Spinal cord (tissue), 10 donors: ENCODE results near the gene IGFBP5. TPM values are rescaled to one million over a fixed set of nuclear protein-coding genes. Genes with fewer than 3 reads are reported as not detected.
A peak's percentile ranks its signal among the peaks of the same experiment; 100 is the strongest.

Experiments
- DNase-seq, 6 donors: peaks; one replicate each; pipeline versions ENCODE4 v3.0.0 to v3.0.0-alpha.2; 2013 to 2015; ENCODE audit warnings: low spot score in 6 of 6, low read depth in 4 of 6
- H3K27ac ChIP-seq: one replicate; pipeline ENCODE4 v1.5.1; 2013; ENCODE audit warnings: low read depth, low read length, control low read depth
- H3K27me3 ChIP-seq: one replicate; pipeline ENCODE4 v1.6.1; 2013; ENCODE audit warnings: low read length; ENCODE audit not compliant: control insufficient read depth, insufficient read depth
- H3K36me3 ChIP-seq: one replicate; pipeline ENCODE4 v1.6.1; 2013; ENCODE audit warnings: low read length; ENCODE audit not compliant: control insufficient read depth, insufficient read depth
- H3K4me1 ChIP-seq: one replicate; pipeline ENCODE4 v1.6.1; 2013; ENCODE audit warnings: low read length; ENCODE audit not compliant: control insufficient read depth, insufficient read depth
- H3K4me3 ChIP-seq: one replicate; pipeline ENCODE4 v1.5.1; 2013; ENCODE audit warnings: low read depth, low read length, control low read depth
- H3K9me3 ChIP-seq: one replicate; pipeline ENCODE4 v1.6.1; 2013; ENCODE audit warnings: low read length; ENCODE audit not compliant: control insufficient read depth, insufficient read depth
- WGBS: methylation state at CpG from one replicate; pipeline ENCODE4 v1.1.5; 2013; ENCODE audit warnings: missing lambda C conversion rate; ENCODE audit not compliant: insufficient coverage; 5-methylcytosine and 5-hydroxymethylcytosine counted together
- long read RNA-seq, 4 donors: transcript quantifications; one replicate each; lab custom pipeline, GENCODE V29; 2026
- polyA plus RNA-seq, 2 donors: library from polyadenylated mRNA; unstranded; fragments of 120-200 nt; gene quantifications; one replicate each; pipeline ENCODE4 v1.2.1, GENCODE V29; 2013; ENCODE audit not compliant: insufficient read length in 2 of 2
- total RNA-seq, 2 donors: library from RNA; depleted of rRNA in 1 of 2; stranded (reverse); fragments of 120-200 nt in 1 of 2; fragments of >200 nt in 1 of 2; gene quantifications; one replicate each; pipeline versions ENCODE4 v1.2.3 to v1.2.4, GENCODE V29; 2013 to 2014
- donor health status: healthy.

The IGFBP5 gene, protein sequence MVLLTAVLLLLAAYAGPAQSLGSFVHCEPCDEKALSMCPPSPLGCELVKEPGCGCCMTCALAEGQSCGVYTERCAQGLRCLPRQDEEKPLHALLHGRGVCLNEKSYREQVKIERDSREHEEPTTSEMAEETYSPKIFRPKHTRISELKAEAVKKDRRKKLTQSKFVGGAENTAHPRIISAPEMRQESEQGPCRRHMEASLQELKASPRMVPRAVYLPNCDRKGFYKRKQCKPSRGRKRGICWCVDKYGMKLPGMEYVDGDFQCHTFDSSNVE
- 100 to 1,000 TPM; 179 to 292 TPM for total RNA-seq
- polyA plus RNA-seq: 100 to 1,000 TPM; 245 to 273 TPM
- long read RNA-seq, donor 1, full-length matches to known transcripts: 107 of 114 reads
- long read RNA-seq, donor 1, partial matches to known transcripts: 7 of 114 reads
- long read RNA-seq, donor 1, other reads (novel, unspliced or antisense): 0 of 114 reads
- long read RNA-seq, donor 2, full-length matches to known transcripts: 38 of 46 reads
- long read RNA-seq, donor 2, partial matches to known transcripts: 8 of 46 reads
- long read RNA-seq, donor 2, other reads (novel, unspliced or antisense): 0 of 46 reads
- long read RNA-seq, donor 3, full-length matches to known transcripts: 57 of 149 reads
- long read RNA-seq, donor 3, partial matches to known transcripts: 92 of 149 reads
- long read RNA-seq, donor 3, other reads (novel, unspliced or antisense): 0 of 149 reads
- long read RNA-seq, donor 4, full-length matches to known transcripts: 32 of 54 reads
- long read RNA-seq, donor 4, partial matches to known transcripts: 22 of 54 reads
- long read RNA-seq, donor 4, other reads (novel, unspliced or antisense): 0 of 54 reads

DNA sequence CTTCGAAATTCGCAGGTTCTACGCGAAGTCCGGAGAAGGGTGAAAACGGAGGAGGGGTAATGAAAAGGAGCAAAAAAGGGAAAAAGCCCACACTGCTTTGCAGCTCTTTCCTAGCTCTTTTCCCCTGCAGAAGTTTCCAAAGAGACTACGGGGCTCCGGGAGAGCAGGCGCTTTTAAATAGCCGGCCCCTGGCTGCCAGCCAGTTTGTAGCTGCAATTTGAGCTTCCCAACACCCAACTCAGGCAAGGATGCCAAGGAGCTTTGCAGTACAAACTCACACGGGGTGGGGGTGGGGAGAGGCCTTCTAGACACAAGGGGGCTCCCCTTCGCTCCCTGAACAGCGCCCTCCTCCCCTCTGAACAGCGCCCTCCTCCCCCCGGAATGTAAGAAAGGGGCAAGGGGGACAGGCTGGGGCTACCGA, at the start of gene IGFBP5:
Gene IGFBP5 (minus strand): TSS at position 149 of the 421 bp plus-strand sequence. CDS start 774 bp downstream, outside the sequence.
- H3K4me1 ChIP-seq: peaks cover 64% of the 10 kb centered on the region
- H3K4me3 ChIP-seq: peak within 1 kb of the TSS; percentile 74
- peaks cover 4% of the 10 kb centered on the region for H3K27me3 ChIP-seq
- DNase-seq: peak in 5 of 6 donors; percentile 83 to 97 (median 89)
- H3K27ac ChIP-seq: peak within 1 kb of the TSS; percentile 92
- 12% methylated on average over 5 of the region's 16 CpGs for WGBS
- H3K9me3 ChIP-seq: no peaks in the 10 kb centered on the region
- peaks cover under 1% of the 10 kb centered on the region for H3K36me3 ChIP-seq

GRCh38 chr2:216743781-216744180, 48.4 kb upstream of the IGFBP5 start:
- Histone ChIP-seq H3K27ac (no peak overlapping the region), H3K4me1 (peaks cover 12% of the 10 kb centered on the region), H3K36me3 (no peaks in the 10 kb centered on the region), H3K27me3 (no peaks in the 10 kb centered on the region), H3K4me3 (no peak overlapping the region), H3K9me3 (no peaks in the 10 kb centered on the region)
- no peak for DNase-seq
- WGBS: no CpG with 5 or more reads among the region's 1 CpG

DNA sequence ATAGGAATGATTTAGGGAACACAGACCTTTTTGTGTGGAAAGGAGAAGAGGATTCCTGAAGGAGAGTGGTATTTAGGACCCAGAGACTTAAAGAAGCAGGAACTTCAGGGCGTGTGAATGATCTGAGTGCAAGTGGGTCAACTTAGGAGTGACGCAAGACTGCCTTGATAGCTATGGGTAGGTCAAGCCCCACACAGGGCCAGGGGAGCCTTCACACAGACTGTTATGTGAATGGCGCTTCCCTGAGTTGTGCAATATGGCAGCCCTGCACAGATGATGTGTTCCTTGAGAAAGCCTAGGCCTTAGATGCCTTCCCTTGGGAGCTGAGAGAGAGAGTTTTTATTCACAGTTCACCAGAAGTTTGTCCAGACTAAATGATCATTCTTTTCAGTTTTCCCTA, 47.1 kb upstream of the IGFBP5 start:
- Histone ChIP-seq H3K36me3 (no peaks in the 10 kb centered on the region), H3K4me3 (no peak overlapping the region), H3K9me3 (no peaks in the 10 kb centered on the region), H3K27ac (no peak overlapping the region), H3K27me3 (no peaks in the 10 kb centered on the region), H3K4me1 (peaks cover 12% of the 10 kb centered on the region)
- 100% methylated on average over 3 of the region's 3 CpGs for WGBS
- DNase-seq: no peak

- no peak overlapping the region for H3K4me3 ChIP-seq
- no peaks in the 10 kb centered on the region for H3K27me3 ChIP-seq
- no peaks in the 10 kb centered on the region for H3K36me3 ChIP-seq
- H3K27ac ChIP-seq: no peak overlapping the region
- H3K4me1 ChIP-seq: peaks cover 12% of the 10 kb centered on the region
- H3K9me3 ChIP-seq: no peaks in the 10 kb centered on the region
- no CpG with 5 or more reads among the region's 2 CpGs for WGBS
- no peak for DNase-seq
Observed at GRCh38 chr2:216741223-216741593, 45.9 kb upstream of the IGFBP5 start.

- Histone ChIP-seq H3K36me3 (no peaks in the 10 kb centered on the region), H3K9me3 (no peaks in the 10 kb centered on the region), H3K27ac (peak overlapping the region; percentile 66), H3K4me3 (no peak overlapping the region), H3K4me1 (peaks cover 12% of the 10 kb centered on the region), H3K27me3 (no peaks in the 10 kb centered on the region)
- 90% methylated on average over 3 of the region's 6 CpGs for WGBS
- DNase-seq: peak in 1 of 6 donors; percentile 53
Observed at GRCh38 chr2:216740557-216741222, 45.3 kb upstream of the IGFBP5 start.

DNA sequence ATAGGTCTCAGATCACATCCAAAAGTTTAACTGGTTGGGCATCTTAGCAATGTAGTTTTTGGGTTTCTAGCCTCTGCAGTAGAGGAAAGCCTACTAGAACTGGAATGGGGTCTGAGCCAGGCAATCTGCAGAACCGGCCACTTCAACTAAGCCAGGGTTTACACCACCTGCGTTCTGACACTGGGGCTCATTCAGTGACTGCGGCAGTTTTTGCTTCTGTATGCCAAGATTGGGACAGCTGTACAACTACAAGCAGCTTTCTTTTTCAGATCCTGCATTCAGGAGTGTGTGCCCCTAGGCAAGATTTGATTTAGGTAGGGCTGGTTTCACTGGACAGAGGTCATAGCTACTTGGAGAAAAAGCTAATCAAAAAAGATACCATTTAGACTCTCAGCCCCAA, 43.7 kb upstream of the IGFBP5 start:
- Histone ChIP-seq H3K4me1 (peaks cover 12% of the 10 kb centered on the region), H3K27me3 (no peaks in the 10 kb centered on the region), H3K36me3 (no peaks in the 10 kb centered on the region), H3K27ac (no peak overlapping the region), H3K9me3 (no peaks in the 10 kb centered on the region), H3K4me3 (no peak overlapping the region)
- whole genome bisulfite sequencing: 49% methylated on average over 3 of the region's 3 CpGs
- peak in 2 of 6 donors; percentile 35 to 48 for DNase-seq

DNA sequence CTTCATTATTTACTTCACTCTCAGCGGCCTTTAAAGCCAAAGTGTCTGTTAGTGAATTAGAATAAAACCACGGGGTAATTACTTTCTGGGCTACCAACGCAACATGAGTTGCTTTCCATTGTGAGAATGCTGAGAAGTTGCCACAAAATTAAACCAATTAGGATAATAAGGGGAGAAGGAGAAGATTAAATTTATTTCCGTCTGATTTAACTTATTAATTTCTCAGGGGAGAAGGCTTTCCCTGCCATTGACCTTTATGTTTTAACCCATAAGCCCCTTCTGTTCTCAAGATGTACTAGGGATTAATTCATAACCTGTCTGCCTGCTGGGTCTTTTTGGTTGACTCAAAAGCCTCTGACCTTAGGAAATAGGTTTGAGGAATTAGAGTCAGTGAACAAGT, 42.3 kb upstream of the IGFBP5 start:
- no peaks in the 10 kb centered on the region for H3K27me3 ChIP-seq
- H3K4me1 ChIP-seq: peaks cover 12% of the 10 kb centered on the region
- H3K4me3 ChIP-seq: no peak overlapping the region
- H3K9me3 ChIP-seq: no peaks in the 10 kb centered on the region
- WGBS: no CpG with 5 or more reads among the region's 4 CpGs
- DNase-seq: peak in 1 of 6 donors; percentile 67
- H3K27ac ChIP-seq: no peak overlapping the region
- H3K36me3 ChIP-seq: no peaks in the 10 kb centered on the region

DNA sequence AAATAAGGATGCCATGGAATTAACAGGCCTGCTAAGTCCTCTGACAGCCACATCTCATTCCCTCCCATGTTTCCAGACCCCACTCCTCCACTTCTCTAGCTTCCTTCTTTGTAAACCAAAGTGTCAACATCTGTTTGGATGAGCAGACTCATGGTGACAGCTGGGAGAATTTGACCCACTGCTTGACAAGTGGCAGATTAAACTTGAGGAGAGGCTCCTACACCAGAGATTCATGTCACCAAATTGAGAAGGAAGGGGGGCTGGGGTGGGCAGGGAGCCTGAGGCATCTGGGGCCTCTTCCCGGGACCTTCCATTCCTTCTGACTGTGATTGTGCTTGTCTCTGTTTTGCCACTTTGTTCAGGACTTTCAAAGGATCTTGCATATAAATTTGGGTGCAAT, 41.0 kb upstream of the IGFBP5 start:
- Histone ChIP-seq H3K4me1 (peaks cover 14% of the 10 kb centered on the region), H3K9me3 (no peaks in the 10 kb centered on the region), H3K27me3 (no peaks in the 10 kb centered on the region), H3K4me3 (no peak overlapping the region), H3K36me3 (no peaks in the 10 kb centered on the region), H3K27ac (no peak overlapping the region)
- DNase-seq: no peak
- 100% methylated on average over 1 of the region's 1 CpG for WGBS

DNA sequence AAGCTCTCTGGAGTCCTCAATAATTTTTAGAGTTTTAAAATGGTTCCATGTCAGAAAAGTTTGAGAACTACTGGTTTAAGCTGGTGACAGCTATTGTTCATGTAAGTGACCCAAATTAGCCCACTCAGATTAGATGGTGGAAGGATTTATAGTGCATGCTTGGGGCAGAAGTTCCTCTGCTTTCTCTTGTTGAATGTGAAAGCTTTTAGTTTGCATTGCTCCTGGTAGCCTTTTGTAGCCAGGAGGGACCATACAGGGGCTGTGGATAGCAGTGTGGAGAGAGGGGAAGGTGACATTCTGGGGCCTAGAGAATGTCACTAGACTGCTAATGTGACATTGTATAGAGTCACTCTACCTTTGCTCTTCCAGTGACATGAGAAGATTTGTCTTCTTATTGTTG, 40.3 kb upstream of the IGFBP5 start:
- DNase-seq: no peak
- no peak overlapping the region for H3K4me3 ChIP-seq
- H3K27me3 ChIP-seq: no peaks in the 10 kb centered on the region
- H3K9me3 ChIP-seq: no peaks in the 10 kb centered on the region
- peaks cover 12% of the 10 kb centered on the region for H3K4me1 ChIP-seq
- no peak overlapping the region for H3K27ac ChIP-seq
- no peaks in the 10 kb centered on the region for H3K36me3 ChIP-seq
